HepG2 (cell line): ENCODE measurements around the gene DCAKD. TPM values are rescaled to one million over a fixed set of nuclear protein-coding genes. Genes with fewer than 3 reads are reported as not detected.

Experiments used
- ARNT2 ChIP-seq: sonication (generic); formaldehyde crosslinking; IDR thresholded peaks from 2 replicates; pipeline ENCODE4 v1.8.0; 2022; ENCODE audit warnings: mild to moderate bottlenecking, low read depth, missing genetic modification reagents, moderate library complexity
- BRD4 ChIP-seq: sonication (generic); formaldehyde crosslinking; IDR thresholded peaks from 2 replicates; pipeline ENCODE4 v1.4.0; 2020; ENCODE audit warnings: missing genetic modification reagents
- CREB3 ChIP-seq: sonication (generic); formaldehyde crosslinking; IDR thresholded peaks from 2 replicates; pipeline ENCODE4 v1.5.0; 2020; ENCODE audit warnings: missing genetic modification reagents
- FOXK1 ChIP-seq: sonication (generic); formaldehyde crosslinking; IDR thresholded peaks from 2 replicates; pipeline ENCODE4 v1.4.0; 2020; ENCODE audit warnings: low read depth, missing genetic modification reagents, borderline replicate concordance
- HDAC1 ChIP-seq: sonication (generic); formaldehyde crosslinking; IDR thresholded peaks from 2 replicates; pipeline ENCODE4 v1.5.1; 2020; ENCODE audit warnings: mild to moderate bottlenecking, missing genetic modification reagents
- KLF11 ChIP-seq: IDR thresholded peaks from 2 replicates; pipeline ENCODE4 v1.6.1; 2016; ENCODE audit warnings: missing compliant biosample characterization
- KLF16 ChIP-seq, 2 experiments: sonication (generic) in 1 of 2; formaldehyde crosslinking in 1 of 2; IDR thresholded peaks; 2 replicates each; pipeline versions ENCODE4 v1.6.1 to v1.8.0; 2016 to 2023; ENCODE audit warnings: missing genetic modification reagents in 2 of 2, missing compliant biosample characterization in 1 of 2
- NCOA1 ChIP-seq: sonication (generic); formaldehyde crosslinking; IDR thresholded peaks from 2 replicates; pipeline ENCODE4 v1.9.0; 2021; ENCODE audit warnings: missing genetic modification reagents
- NFE2L2 ChIP-seq: fragments of 150-350 bp; IDR thresholded peaks from 2 replicates; pipeline ENCODE4 v1.6.1; 2014; ENCODE audit warnings: low read length
- NFKB2 ChIP-seq: sonication (generic); formaldehyde crosslinking; IDR thresholded peaks from 2 replicates; pipeline ENCODE4 v1.4.0; 2020; ENCODE audit warnings: missing genetic modification reagents, borderline replicate concordance
- PTBP1 ChIP-seq: fragments of 200-400 bp; formaldehyde crosslinking; IDR thresholded peaks from 2 replicates; pipeline ENCODE4 v1.6.1; 2018; ENCODE audit warnings: low read length, low read depth; ENCODE audit not compliant: poor library complexity, severe bottlenecking
- RXRB ChIP-seq: IDR thresholded peaks from 2 replicates; pipeline ENCODE4 v1.6.1; 2016; ENCODE audit warnings: borderline replicate concordance, missing genetic modification reagents, missing compliant biosample characterization
- SIX1 ChIP-seq: sonication (generic); formaldehyde crosslinking; IDR thresholded peaks from 2 replicates; pipeline ENCODE4 v1.4.0; 2020; ENCODE audit warnings: missing genetic modification reagents, borderline replicate concordance
- SKI ChIP-seq: fragments of 450-650 bp; IDR thresholded peaks from one replicate; pipeline ENCODE4 v1.6.1; 2018; ENCODE audit warnings: mild to moderate bottlenecking; ENCODE audit not compliant: partially characterized antibody
- TCF7L2 ChIP-seq: IDR thresholded peaks from 2 replicates; pipeline ENCODE4 v1.6.1; 2011; ENCODE audit warnings: mild to moderate bottlenecking, low read depth, low read length, moderate library complexity
- TMF1 ChIP-seq: sonication (generic); formaldehyde crosslinking; IDR thresholded peaks from 2 replicates; pipeline ENCODE4 v1.8.1; 2022; ENCODE audit warnings: low read depth, missing genetic modification reagents
- TRIM22 ChIP-seq: fragments of 450-650 bp; IDR thresholded peaks from 2 replicates; pipeline ENCODE4 v1.6.1; 2017
- ZFX ChIP-seq: sonication (generic); formaldehyde crosslinking; IDR thresholded peaks from 2 replicates; pipeline ENCODE4 v1.4.0; 2020; ENCODE audit warnings: mild to moderate bottlenecking, low read depth, missing genetic modification reagents, moderate library complexity
- ZKSCAN8 ChIP-seq: IDR thresholded peaks from 2 replicates; pipeline ENCODE4 v1.6.1; 2016; ENCODE audit warnings: borderline replicate concordance, missing genetic modification reagents, missing compliant biosample characterization
- ZNF503 ChIP-seq: sonication (generic); formaldehyde crosslinking; IDR thresholded peaks from 2 replicates; pipeline ENCODE4 v1.4.0; 2020; ENCODE audit warnings: missing genetic modification reagents
- ZNF550 ChIP-seq: sonication (generic); formaldehyde crosslinking; IDR thresholded peaks from 2 replicates; pipeline ENCODE4 v1.4.0; 2020; ENCODE audit warnings: mild to moderate bottlenecking, missing genetic modification reagents, borderline replicate concordance
- ZNF607 ChIP-seq: sonication (generic); formaldehyde crosslinking; IDR thresholded peaks from 2 replicates; pipeline ENCODE4 v1.5.1; 2020; ENCODE audit warnings: missing genetic modification reagents, mild to moderate bottlenecking, borderline replicate concordance
- ZNF709 ChIP-seq: sonication (generic); formaldehyde crosslinking; IDR thresholded peaks from 2 replicates; pipeline ENCODE4 v1.5.0; 2020; ENCODE audit warnings: mild to moderate bottlenecking, missing genetic modification reagents
- ZNF710 ChIP-seq: sonication (generic); formaldehyde crosslinking; IDR thresholded peaks from 2 replicates; pipeline ENCODE4 v1.5.0; 2020; ENCODE audit warnings: mild to moderate bottlenecking, missing genetic modification reagents, borderline replicate concordance
- ZNF746 ChIP-seq: sonication (generic); formaldehyde crosslinking; IDR thresholded peaks from 2 replicates; pipeline ENCODE4 v1.8.0; 2022; ENCODE audit warnings: mild to moderate bottlenecking, missing genetic modification reagents
- polyA plus RNA-seq, 8 experiments: library from polyadenylated mRNA; depleted of rRNA in 3 of 8; stranded (reverse) in 7 of 8; unstranded in 1 of 8; fragments of >200 nt; fragmentation: Illumina TruSeq in 4 of 8; extraction: Trizol in 4 of 8; gene quantifications; 2 replicates each; pipeline versions ENCODE4 v1.2.1 to v1.2.3, GENCODE V29; 2011 to 2016; ENCODE audit warnings: low read depth in 4 of 8, missing spikeins in 1 of 8, mixed read lengths in 1 of 8; ENCODE audit not compliant: insufficient read depth in 1 of 8
- total RNA-seq, 5 experiments: library from RNA; depleted of rRNA; stranded (reverse); fragments of >200 nt; fragmentation: Illumina TruSeq; extraction: Trizol; gene quantifications; 2 replicates each; pipeline ENCODE4 v1.2.3, GENCODE V29; 2016; ENCODE audit warnings: low read depth in 1 of 5

DCAKD gene
- total and polyA plus RNA-seq, 2 of the 13 experiments (the other 11 are each of a cell fraction or from before 2014, with no cell fraction given): 25.9 to 29.2 TPM

GRCh38 chr17:45098869-45099616 lies 47.6 kb upstream of the DCAKD start (continued):
- TF ChIP-seq SIX1 (CRISPR knock-in tag): no peak
- TF ChIP-seq BRD4 (CRISPR knock-in tag): no peak
- no peak for TF ChIP-seq SKI
- TF ChIP-seq ZKSCAN8 (CRISPR knock-in tag): no peak; the same call in 1 of the 2 replicates
- TF ChIP-seq TCF7L2: no peak
- no peak for TF ChIP-seq HDAC1 (CRISPR knock-in tag)
- no peak for TF ChIP-seq NFKB2
- no peak for TF ChIP-seq ZNF746
- no peak for TF ChIP-seq ZNF503 (CRISPR knock-in tag)
- peak; percentile 42; the same call in 1 of the 2 replicates for TF ChIP-seq ZNF710
- TF ChIP-seq ARNT2: no peak
- TF ChIP-seq ZNF709: no peak
- peak; percentile 57; the same call in 1 of the 2 replicates for TF ChIP-seq RXRB (CRISPR knock-in tag)
- no peak for TF ChIP-seq NCOA1 (CRISPR knock-in tag)
- no peak for TF ChIP-seq PTBP1
- TF ChIP-seq KLF11 (CRISPR knock-in tag): no peak
- TF ChIP-seq CREB3 (CRISPR knock-in tag): no peak
- no peak for TF ChIP-seq ZNF550 (CRISPR knock-in tag)
- peak; percentile 31; the same call in 1 of the 2 replicates for TF ChIP-seq ZFX (CRISPR knock-in tag)
- TF ChIP-seq TMF1: no peak
- no peak for TF ChIP-seq NFE2L2
- no peak for TF ChIP-seq FOXK1 (CRISPR knock-in tag)
- no peak for TF ChIP-seq KLF16 (CRISPR knock-in tag; IDR thresholded peaks at IDR 0.05)
- no peak for TF ChIP-seq ZNF607
- no peak for TF ChIP-seq TRIM22
